Brain pericyte (primary cell): ENCODE data around the gene ENC1.

Source experiments
- DNase-seq: peaks from one replicate; pipeline ENCODE4 v3.0.0-alpha.2; 2012; ENCODE audit warnings: low read depth, low spot score

The ENC1 gene

GRCh38 chr5:74631081-74631953, 9.2 kb downstream of the ENC1 start:
- no peak for DNase-seq

- no peak for DNase-seq
Observed at GRCh38 chr5:74630453-74631066, 10.0 kb downstream of the ENC1 start.

- DNase-seq: no peak
Observed at GRCh38 chr5:74629326-74629725, 11.2 kb downstream of the ENC1 start.

- DNase-seq: no peak
Observed at GRCh38 chr5:74628359-74628758, 12.2 kb downstream of the ENC1 start.

GRCh38 chr5:74627646-74628279, 12.8 kb downstream of the ENC1 start:
- no peak for DNase-seq

GRCh38 chr5:74626386-74627222, 13.9 kb downstream of the ENC1 start:
- DNase-seq: no peak

GRCh38 chr5:74625742-74626241, 14.7 kb downstream of the ENC1 start:
- no peak for DNase-seq

GRCh38 chr5:74624931-74625505, 15.5 kb downstream of the ENC1 start:
- DNase-seq: no peak

- no peak for DNase-seq
Observed at GRCh38 chr5:74624501-74624900, 16.0 kb downstream of the ENC1 start.

GRCh38 chr5:74623748-74624408, 16.6 kb downstream of the ENC1 start:
- DNase-seq: no peak

GRCh38 chr5:74623006-74623611, 17.4 kb downstream of the ENC1 start:
- DNase-seq: no peak

- DNase-seq: no peak
Observed at GRCh38 chr5:74622122-74622521, 18.4 kb downstream of the ENC1 start.

GRCh38 chr5:74621492-74621891, 19.0 kb downstream of the ENC1 start:
- no peak for DNase-seq

GRCh38 chr5:74619308-74619707, 21.2 kb downstream of the ENC1 start:
- no peak for DNase-seq

- DNase-seq: no peak
Observed at GRCh38 chr5:74618106-74618505, 22.4 kb downstream of the ENC1 start.

GRCh38 chr5:74617202-74617601, 23.3 kb downstream of the ENC1 start:
- no peak for DNase-seq

- no peak for DNase-seq
Observed at GRCh38 chr5:74616236-74617146, 24.0 kb downstream of the ENC1 start.

GRCh38 chr5:74613283-74613682, 27.2 kb downstream of the ENC1 start:
- DNase-seq: no peak

GRCh38 chr5:74612045-74612444, 28.5 kb downstream of the ENC1 start:
- DNase-seq: no peak
